Stimulated activated CD4-positive, alpha-beta T cell treated with anti-CD3 and anti-CD28 coated beads, Interleukin-12 subunit alpha, Interleukin-12 subunit beta, amount 100 ng/mL, for 24 hours (primary cell): ENCODE data around the gene PIK3R1.
A peak's percentile ranks its signal among the peaks of the same experiment; 100 is the strongest.
"Not testable (repeated sequence)": the region's sequence is repeated elsewhere in the genome, so short reads cannot be mapped to it uniquely, and the experiment has no call there.

Experiments used
- DNase-seq, 2 experiments: peaks; one replicate each; pipeline ENCODE4 v3.0.0-alpha.2; 2020; ENCODE audit warnings: low read depth in 2 of 2

The PIK3R1 gene

DNA sequence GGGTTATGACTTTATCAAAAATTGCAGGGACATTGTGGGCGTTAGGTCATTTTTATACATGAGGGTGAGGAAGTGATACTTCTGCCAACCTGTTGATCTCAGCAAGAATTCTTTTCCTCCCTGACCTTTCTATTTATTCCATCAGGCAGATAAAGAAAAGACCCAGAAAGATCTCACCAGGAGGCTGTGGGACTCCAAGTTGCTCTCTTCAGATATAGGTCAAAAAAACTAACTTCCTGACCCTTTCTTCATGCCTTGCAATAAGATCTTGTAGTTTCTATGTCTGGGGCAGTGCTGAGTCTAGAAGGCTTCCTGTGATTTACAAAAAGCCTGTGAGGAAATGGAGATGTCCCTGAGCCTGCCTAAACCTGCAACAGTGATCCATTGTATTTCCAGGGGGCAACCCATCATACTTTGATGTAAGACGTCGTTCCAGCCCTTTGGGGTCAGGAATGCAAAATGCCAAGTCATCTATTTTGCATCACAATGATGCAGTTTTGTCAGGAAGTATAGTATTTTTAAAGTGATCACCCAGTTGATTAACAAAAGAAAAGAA is 22.0 kb upstream of the PIK3R1 start:
- no peak for DNase-seq

DNA sequence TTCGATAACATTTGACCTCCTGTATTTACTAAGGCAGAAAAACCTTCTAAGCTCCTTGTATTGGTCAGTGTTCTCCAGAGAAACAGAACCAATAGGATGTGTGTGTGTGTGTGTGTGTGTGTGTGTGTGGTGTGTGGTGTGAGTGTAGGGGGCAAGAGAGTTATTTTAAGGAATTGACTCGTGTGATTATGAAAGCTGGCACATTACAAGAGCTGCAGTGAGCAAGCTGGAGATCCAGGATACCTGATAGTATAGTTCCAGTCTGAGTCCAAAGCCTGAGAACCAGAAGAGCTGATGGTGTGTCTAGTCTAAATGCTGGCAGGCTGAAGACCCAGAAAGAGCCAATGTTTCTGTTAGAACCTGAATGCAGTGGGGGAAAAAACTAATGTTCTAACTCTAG is 21.2 kb upstream of the PIK3R1 start:
- no peak for DNase-seq

DNA sequence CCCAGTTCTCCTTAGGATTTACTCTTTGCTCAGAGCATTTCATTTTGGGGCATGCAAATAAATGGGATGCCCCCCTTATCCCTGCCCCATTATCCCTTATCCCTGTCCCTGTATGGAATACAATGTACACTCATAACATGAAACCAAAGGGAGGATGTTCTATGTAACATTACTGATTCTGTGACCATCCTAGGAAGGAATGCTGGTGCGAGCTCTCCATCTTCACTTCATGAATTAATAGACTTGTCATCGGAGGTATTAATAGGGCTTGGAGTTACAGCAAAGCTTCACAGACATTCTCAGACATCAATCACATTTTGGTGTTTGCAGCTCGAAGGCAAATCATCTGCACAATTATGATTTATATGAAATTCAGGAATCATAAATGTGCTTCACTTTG is 20.4 kb upstream of the PIK3R1 start:
- no peak for DNase-seq

- DNase-seq: no peak
Measured at GRCh38 chr5:68196876-68197275, 18.7 kb upstream of the PIK3R1 start.

DNA sequence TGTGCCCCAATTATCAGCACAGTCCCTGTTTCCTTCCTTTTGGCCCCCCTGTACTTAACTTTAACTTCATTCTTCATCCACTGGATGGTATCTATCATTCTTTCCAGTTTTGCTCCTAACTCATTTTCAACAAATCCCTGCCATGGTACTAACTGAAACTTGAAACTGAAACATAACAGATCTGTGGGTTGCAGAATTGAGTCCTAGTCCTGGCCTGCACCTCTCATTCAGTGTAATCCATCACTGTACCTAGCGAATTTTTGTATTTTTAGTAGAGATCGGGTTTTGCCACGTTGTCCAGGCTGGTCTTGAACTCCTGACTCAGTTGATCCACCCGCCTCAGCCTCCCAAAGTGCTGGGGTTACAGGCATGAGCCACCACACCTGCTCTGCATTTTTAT is 15.3 kb upstream of the PIK3R1 start:
- DNase-seq: no peak

GRCh38 chr5:68210654-68211053 is 4.9 kb upstream of the PIK3R1 start:
- DNase-seq: not testable (repeated sequence)

GRCh38 chr5:68214482-68215207 is 911 bp upstream of the PIK3R1 start:
- DNase-seq: no peak

DNA sequence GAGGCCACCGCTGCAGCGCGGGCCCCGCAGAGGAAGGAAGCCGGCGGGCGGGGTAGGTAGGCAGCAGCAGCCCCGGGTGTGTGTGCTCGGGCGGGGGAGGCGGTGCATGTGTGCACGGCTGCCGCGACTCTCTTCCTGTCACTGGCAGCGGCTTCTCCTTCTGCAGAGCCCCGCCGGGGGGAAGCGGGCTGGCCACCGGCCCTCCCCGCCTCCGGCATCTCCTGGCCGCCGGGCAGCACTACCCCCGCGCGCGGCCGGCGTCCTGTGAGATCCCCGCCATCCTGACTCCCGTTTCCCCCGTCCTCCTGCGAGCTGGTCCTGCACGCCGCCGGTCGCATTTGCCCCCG is 315 bp downstream of the PIK3R1 start:
- DNase-seq: no peak

GRCh38 chr5:68216245-68217046 is 890 bp downstream of the PIK3R1 start:
- peak; percentile 36 to 46 for DNase-seq

GRCh38 chr5:68217047-68217355 is 1.4 kb downstream of the PIK3R1 start:
- no peak for DNase-seq

GRCh38 chr5:68217528-68217927 is 2.0 kb downstream of the PIK3R1 start:
- no peak for DNase-seq

DNA sequence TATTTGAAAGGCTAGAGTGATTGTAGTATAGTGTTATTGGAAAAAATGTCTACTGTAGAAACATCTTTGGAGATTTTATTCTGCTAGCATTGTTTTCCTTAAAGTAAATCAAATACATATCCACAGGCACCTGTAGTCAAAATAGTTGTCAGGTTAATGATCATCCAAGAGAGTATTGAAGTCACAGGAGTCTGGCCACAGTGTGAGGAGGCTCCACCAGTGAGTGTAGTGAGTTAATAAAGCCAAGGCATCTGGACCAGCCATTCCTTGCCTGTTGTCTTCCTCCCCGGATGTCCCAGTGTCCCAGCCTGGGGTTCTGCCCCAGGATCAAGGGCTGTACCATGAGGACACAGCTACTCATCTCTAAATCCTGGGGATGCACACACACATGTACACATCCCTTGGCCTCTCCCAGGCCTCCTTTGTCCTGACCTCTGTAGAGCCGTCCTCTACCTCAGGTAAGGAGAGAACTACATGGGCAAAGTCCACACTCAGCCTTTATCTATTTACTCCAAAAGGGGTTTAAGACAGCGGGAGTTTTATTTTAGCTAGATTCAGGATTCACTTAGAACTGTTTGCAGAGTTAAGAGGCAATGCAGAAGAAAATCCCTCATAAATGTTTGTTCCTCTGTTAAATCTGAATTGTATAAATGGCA is 3.7 kb downstream of the PIK3R1 start:
- DNase-seq: no peak

DNA sequence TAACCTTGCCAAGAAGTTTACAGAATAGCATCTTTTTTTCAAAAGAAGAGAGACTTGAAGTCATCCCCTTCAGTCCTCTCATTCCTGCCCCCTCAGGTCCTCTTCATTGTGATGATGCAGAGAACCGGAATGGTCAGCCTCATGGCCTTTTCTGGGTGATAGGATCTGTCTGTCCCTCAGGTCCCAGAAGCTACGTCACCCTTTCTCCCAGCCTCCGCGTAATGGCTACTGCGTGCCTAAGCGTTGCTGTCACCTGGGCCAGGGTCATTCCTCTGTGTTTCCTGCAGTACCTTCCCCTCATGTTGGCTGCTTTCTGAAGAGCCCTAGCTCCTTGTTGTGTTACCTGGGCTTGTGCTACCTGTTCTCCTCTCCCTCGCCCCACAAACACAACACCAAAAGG is 4.7 kb downstream of the PIK3R1 start:
- DNase-seq: no peak

DNA sequence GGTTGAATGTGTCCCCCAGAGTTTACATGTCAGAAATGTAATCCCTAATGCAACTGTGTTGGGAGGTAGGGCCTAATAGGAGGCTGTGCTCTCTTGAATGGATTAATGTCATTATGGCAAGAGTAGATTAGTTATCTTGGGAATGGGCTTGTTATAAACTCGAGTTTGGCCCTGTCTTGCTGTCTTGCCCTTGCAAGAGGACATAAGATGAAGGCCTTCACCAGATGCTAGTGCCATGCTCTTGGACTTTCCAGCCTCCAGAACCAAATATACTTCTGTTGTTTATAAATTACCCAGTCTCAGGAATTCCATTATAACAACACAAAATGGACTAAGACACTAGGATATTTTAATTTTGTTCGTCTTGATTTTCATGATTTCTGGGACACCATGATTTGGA is 5.4 kb downstream of the PIK3R1 start:
- no peak for DNase-seq

DNA sequence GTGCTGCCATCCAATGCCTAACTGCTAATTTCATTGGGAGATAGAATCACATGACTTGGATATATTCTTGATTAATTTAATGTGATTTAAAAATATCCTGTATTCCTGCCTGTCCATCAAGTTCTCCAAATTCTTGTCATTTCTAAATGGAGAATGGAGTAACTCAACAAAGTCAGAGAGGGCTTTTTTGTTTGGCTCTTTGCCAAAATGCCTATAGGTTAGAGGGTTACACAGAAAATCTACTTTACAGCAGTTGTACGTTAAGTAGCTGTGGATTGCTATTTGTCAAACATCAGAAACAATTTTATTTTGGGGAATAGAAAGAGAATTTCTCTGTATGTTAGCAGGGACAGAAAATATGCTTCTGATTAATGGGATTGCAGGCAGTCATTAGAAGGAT is 5.9 kb downstream of the PIK3R1 start:
- DNase-seq: no peak

- DNase-seq: no peak
Measured at GRCh38 chr5:68222310-68222709, 6.8 kb downstream of the PIK3R1 start.

DNA sequence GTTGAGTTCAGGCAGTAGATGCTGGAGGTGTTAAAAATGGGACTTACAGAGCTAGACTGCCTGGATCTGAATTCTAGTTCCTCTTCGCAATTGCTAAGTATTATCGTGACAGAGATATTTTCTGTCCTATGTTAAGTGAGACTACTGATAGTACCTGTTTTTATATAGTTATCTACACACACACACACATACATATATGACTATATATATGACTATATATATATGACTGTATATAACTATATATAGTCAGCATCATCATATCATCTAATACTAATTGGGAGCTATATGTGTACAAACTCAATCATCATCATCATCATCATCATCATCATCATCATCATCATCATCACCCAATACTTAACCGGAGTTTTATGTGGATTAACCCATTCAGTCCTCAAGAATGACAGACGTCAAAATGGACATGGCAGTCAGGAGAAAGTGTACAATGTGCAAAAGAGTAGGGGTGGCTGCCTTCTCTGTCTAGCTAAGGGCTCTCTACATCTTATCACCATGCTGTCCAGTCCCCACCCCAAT is 7.3 kb downstream of the PIK3R1 start:
- no peak for DNase-seq

DNA sequence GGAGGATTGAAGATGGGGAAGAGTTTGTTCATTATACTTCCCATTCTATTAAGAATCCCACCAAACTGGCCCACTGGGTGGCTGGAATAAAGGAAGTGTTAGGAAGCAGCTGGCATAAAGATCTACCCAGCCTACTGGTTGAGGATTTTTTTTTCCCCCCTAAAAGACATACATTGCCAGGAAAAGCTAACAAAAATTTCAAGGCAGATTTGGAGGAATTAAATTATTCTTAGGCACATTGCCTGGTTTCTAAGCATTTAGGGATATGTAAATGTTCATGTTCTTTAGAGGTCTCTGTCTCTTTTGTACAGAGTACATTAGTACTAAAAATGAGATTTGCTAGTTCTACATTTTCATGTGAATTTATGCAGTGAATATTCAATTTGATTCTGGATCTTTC is 8.3 kb downstream of the PIK3R1 start:
- no peak for DNase-seq

DNA sequence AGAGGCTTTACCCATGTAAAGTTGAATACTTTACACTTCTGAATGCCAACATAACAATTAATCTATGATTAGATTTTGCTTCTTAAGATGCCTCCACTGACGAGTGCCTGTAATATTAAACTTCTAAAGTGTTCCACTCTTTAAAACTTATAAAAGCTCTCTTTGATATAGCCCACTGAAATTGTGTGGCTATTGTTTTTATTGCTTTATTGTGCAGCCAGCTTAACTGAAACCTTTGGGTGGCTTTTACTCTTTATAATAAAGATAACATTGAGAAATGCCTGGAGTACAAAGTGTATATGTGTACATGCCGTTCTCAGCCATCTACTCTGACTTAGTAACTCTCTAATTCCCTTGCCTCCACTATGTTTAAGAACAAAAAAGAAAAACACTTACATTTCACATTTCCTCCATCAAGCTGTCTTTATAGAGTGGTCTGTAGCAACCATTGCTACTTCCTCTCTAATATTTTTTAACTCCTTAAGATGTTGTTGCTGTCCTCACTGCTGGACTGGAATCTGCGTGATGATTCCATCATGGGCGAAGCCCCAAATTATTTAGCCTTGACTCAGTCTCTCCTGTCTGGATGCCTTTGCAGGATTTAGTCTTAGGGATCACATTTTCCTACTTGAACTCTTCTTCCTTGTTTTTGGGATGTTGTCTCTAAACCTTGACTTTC is 9.1 kb downstream of the PIK3R1 start:
- no peak for DNase-seq

DNA sequence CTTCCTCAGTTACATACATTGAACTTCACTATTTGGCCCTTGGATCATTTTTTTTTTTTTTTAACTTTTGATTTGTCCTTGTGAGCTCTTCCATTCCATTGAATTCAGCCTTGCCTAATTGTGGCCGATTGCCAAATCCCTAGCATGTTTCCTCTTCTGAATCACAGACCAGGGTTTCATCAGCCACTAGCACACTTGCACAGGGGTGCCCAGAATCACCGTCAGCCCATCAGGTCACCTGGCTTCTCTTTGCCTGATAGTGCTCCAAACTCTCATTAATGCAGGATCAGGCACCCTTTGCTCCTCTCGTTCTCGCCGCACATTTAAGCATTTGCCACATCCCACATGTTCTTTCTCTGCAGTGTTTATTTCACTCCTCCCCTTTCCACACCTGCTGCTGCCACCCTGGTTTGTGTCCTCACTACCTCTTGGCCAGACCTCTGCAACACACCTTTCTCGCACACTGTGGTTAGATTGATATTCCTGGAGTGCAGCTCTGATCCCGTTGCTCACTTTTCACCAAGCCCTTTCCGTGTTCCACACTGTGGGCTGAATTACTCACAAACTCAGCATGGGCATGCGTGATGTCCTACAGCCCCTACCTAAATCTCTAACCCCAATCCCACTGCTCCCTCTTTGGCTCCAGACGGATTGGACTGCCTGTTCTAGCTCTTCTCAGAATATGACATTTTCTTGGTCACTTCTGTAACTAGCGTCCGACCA is 9.8 kb downstream of the PIK3R1 start:
- no peak for DNase-seq

DNA sequence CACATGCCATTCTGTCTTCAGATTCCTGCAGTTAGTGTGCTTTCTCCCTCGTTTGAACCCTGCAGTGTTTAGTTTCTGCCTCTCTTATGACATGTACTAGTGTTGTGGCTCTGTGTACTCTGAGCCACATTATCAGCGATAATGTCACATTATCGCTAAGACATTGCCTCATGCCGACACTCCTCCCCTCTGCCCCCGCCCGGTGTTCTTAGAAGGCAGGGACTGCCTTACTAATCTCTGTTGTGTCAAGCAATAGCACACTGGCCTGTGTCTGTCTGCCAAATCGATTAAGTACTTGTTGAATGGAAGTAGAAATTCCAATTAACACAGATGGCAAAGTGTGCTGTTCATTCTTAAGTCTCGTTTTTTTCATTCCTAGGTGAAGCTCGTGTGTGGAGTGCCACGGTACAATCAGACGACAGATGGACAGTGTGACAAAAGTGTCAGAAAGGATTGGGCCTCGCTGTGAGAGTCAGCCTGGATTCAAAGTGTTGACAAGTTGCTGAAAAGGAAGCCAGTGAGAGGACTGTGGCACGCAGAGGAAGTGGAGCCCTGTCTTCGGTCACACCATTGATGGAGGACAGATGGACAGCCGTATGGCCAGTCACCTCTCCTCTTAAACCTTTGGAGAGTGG is 10.5 kb downstream of the PIK3R1 start:
- no peak for DNase-seq
